OCI-LY7 (cell line): ENCODE results near the gene TSHZ2.

ENCODE experiments used
- EZH2phosphoT487 ChIP-seq: fragments of 200-600 bp; sonication (generic); IDR thresholded peaks from 2 replicates; pipeline ENCODE4 v1.6.1; 2018; ENCODE audit warnings: low read depth, borderline replicate concordance, mild to moderate bottlenecking, mixed run types, antibody characterized with exemption, low read length, moderate library complexity, mixed read lengths
- TF ChIP-seq, protein P1 (sequence below): fragments of 200-600 bp; sonication (generic); conservative IDR thresholded peaks from 2 replicates; pipeline ENCODE4 v1.5.1; 2014; ENCODE audit warnings: mild to moderate bottlenecking, antibody characterized with exemption, low read length, moderate library complexity, mixed read lengths

DNA sequence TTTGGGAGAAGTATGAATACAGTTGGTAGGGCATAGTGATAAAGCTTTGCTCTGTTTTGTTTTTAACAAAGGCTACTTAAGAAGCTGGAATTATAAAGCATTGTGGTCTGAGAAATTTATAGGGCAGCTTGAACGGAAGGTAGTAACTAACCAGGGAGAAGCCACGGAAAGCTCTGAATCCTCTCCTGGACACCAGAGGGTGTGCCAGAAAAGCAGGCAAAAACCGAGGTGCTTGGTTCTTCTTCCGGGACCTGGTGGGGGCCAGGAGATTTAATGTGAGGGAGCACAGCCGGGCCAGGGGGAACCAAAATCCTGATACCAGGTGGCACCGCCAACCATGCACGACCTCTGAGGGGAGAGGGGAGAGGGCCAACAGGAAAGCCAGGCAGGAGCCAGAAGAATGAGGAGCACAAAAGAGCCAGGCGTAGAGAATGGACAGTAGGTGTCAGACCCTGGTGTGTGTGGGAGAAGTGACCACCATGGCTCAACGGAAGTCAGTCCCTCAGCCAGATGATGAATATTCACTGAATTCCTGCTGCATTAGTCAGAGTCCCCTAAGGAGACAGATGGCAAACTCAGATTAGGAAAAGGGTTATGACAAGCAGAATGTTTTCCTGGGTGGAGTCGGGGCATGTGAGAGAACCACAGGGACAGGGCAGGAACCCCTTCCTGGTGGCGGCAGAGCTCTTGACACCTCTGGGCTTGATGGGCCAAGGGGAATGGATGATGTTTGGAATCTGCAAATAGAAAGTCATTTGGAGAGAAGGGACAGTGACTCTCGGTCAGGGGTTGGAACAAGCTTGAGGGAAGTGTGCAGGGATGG is 359.2 kb downstream of the TSHZ2 start:
- TF ChIP-seq, protein P1, sequence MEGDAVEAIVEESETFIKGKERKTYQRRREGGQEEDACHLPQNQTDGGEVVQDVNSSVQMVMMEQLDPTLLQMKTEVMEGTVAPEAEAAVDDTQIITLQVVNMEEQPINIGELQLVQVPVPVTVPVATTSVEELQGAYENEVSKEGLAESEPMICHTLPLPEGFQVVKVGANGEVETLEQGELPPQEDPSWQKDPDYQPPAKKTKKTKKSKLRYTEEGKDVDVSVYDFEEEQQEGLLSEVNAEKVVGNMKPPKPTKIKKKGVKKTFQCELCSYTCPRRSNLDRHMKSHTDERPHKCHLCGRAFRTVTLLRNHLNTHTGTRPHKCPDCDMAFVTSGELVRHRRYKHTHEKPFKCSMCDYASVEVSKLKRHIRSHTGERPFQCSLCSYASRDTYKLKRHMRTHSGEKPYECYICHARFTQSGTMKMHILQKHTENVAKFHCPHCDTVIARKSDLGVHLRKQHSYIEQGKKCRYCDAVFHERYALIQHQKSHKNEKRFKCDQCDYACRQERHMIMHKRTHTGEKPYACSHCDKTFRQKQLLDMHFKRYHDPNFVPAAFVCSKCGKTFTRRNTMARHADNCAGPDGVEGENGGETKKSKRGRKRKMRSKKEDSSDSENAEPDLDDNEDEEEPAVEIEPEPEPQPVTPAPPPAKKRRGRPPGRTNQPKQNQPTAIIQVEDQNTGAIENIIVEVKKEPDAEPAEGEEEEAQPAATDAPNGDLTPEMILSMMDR = no peak
- TF ChIP-seq EZH2phosphoT487 = no peak
